ENCODE data around the gene KLF1.
A peak's percentile ranks its signal among the peaks of the same experiment; 100 is the strongest.

The KLF1 gene

DNA sequence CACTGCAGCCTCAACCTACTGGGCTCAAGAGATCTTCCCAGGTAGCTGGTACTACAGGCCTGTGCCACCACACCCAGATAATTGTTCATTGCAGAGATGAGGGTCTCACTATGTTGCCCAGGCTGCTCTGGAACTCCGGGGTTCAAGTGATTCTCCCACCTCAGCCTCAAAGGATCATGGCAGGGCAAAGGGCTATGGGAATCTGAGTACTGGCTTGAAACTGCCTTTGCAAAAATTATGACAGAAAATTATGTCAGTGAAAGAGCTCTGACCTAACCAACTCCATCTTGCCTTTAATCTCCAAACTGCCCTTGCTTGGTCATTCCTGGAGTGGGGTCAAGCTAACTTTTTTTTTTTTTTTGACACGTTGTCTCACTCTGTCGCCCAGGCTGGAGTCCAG is 4.4 kb downstream of the KLF1 start:
- Histone ChIP-seq H3K27me3 (replicated peaks; ENCODE audit: control insufficient read depth, insufficient read depth, low read length) (no peaks in the 10 kb centered on the region), H3K4me3 (replicated peaks; ENCODE audit: low read depth, low read length) (no peak overlapping the region), H3K36me3 (ENCODE audit: control insufficient read depth, insufficient read depth, low read length) (peaks cover 5% of the 10 kb centered on the region)
- TF ChIP-seq, protein P1, sequence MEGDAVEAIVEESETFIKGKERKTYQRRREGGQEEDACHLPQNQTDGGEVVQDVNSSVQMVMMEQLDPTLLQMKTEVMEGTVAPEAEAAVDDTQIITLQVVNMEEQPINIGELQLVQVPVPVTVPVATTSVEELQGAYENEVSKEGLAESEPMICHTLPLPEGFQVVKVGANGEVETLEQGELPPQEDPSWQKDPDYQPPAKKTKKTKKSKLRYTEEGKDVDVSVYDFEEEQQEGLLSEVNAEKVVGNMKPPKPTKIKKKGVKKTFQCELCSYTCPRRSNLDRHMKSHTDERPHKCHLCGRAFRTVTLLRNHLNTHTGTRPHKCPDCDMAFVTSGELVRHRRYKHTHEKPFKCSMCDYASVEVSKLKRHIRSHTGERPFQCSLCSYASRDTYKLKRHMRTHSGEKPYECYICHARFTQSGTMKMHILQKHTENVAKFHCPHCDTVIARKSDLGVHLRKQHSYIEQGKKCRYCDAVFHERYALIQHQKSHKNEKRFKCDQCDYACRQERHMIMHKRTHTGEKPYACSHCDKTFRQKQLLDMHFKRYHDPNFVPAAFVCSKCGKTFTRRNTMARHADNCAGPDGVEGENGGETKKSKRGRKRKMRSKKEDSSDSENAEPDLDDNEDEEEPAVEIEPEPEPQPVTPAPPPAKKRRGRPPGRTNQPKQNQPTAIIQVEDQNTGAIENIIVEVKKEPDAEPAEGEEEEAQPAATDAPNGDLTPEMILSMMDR (IDR thresholded peaks at IDR 0.05; ENCODE audit: insufficient read depth, low read length, poor library complexity, severe bottlenecking) = no peak
- no peak for DNase-seq (ENCODE audit: extremely low read depth, insufficient read length)

DNA sequence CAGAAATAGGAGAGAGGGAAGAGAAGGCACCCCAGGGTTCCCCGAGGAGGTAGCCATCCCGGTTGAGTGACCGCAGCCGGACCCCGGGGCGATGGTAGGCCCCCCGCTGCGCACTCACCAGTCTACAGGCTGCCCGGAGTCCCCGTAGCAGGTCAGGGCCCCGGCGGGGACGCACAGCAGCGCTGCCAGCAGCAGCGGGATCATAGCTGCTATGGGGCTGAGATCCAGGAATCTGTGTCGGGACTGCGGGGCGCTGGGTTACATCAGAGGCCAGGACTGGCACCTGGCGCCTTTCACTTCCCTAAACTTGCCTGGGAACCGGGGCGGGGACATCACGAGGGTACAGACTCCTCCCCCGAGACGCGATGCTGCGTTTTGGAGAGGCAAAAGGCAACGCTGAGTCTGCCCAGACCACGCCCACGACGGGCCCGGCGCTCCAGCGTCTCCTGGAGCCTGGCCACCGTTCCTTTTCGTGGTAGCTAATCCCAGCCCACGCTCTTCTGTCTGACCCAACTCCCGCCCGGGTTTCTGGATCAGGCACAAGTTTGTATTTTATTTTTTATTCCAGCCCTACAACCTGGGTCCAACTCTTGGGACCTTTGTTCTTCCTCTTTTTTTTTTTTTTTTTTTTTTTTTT is 5.7 kb downstream of the KLF1 start, which contains the start of gene DNASE2:
Gene DNASE2, minus strand, starts transcription at position 278 of the 637 bp plus-strand sequence. Its CDS starts 74 bp downstream, at position 204.
- Histone ChIP-seq H3K27me3 (replicated peaks; ENCODE audit: control insufficient read depth, insufficient read depth, low read length) (no peaks in the 10 kb centered on the region), H3K36me3 (ENCODE audit: control insufficient read depth, insufficient read depth, low read length) (peaks cover 5% of the 10 kb centered on the region), H3K4me3 (replicated peaks; ENCODE audit: low read depth, low read length) (peak within 1 kb of the TSS; percentile 74)
- peak; percentile 94 for DNase-seq (ENCODE audit: extremely low read depth, insufficient read length)
- TF ChIP-seq, protein P1 (IDR thresholded peaks at IDR 0.05; ENCODE audit: insufficient read depth, low read length, poor library complexity, severe bottlenecking) = no peak

GRCh38 chr19:12880551-12881171 is 6.3 kb downstream of the KLF1 start:
- Histone ChIP-seq H3K4me3 (replicated peaks; ENCODE audit: low read depth, low read length) (peak overlapping the region; percentile 74), H3K27me3 (replicated peaks; ENCODE audit: control insufficient read depth, insufficient read depth, low read length) (no peaks in the 10 kb centered on the region), H3K36me3 (ENCODE audit: control insufficient read depth, insufficient read depth, low read length) (peaks cover 5% of the 10 kb centered on the region)
- TF ChIP-seq, protein P1 (IDR thresholded peaks at IDR 0.05; ENCODE audit: insufficient read depth, low read length, poor library complexity, severe bottlenecking) = no peak
- DNase-seq (ENCODE audit: extremely low read depth, insufficient read length) = no peak

DNA sequence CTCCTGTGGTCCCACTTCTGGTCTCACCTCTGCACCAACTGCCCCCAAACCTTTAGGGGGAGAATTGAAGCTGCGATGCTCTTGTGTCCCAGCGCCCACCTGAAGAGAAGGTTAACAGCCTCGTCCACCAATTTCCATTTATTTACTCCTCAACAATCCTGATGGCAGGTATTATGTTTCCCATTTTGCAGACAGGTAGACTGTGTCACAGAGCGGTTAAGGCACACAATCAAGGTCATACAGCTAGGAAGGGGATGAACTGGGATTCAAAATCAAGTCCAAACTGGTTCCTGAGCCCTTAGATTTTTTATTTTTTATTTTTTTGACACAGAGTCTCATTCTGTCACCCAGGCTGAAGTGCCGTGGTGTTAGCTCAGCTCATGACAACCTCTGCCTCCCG is 11.9 kb downstream of the KLF1 start:
- TF ChIP-seq, protein P1 (IDR thresholded peaks at IDR 0.05; ENCODE audit: insufficient read depth, low read length, poor library complexity, severe bottlenecking) = no peak
- Histone ChIP-seq H3K36me3 (ENCODE audit: control insufficient read depth, insufficient read depth, low read length) (peaks cover 5% of the 10 kb centered on the region), H3K27me3 (replicated peaks; ENCODE audit: control insufficient read depth, insufficient read depth, low read length) (no peaks in the 10 kb centered on the region), H3K4me3 (replicated peaks; ENCODE audit: low read depth, low read length) (no peak overlapping the region)
- no peak for DNase-seq (ENCODE audit: extremely low read depth, insufficient read length)

DNA sequence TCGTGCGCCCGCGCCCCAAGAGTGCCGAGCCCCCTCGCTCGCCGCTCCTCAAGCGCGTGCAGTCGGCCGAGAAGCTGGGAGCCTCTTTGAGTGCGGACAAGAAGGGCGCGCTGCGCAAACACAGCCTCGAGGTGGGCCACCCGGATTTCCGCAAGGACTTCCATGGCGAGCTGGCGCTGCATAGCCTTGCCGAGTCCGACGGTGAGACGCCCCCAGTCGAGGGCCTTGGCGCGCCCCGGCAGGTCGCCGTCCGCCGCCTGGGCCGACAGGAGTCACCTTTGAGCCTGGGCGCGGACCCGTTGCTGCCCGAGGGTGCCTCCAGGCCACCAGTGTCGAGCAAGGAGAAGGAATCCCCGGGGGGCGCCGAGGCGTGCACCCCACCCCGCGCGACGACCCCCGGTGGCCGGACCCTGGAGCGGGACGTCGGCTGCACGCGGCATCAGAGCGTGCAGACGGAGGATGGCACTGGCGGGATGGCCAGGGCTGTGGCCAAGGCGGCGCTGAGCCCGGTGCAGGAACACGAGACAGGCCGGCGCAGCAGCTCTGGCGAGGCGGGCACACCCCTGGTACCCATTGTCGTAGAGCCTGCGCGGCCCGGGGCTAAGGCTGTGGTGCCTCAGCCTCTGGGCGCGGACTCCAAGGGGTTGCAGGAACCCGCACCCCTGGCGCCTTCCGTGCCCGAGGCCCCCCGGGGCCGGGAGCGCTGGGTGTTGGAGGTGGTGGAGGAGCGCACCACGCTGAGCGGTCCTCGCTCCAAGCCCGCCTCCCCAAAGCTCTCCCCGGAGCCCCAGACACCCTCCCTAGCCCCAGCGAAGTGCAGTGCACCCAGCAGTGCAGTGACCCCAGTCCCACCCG is 12.9 kb downstream of the KLF1 start:
- TF ChIP-seq, protein P1 (IDR thresholded peaks at IDR 0.05; ENCODE audit: insufficient read depth, low read length, poor library complexity, severe bottlenecking) = no peak
- no peaks in the 10 kb centered on the region for H3K27me3 ChIP-seq (replicated peaks; ENCODE audit: control insufficient read depth, insufficient read depth, low read length)
- peaks cover 5% of the 10 kb centered on the region for H3K36me3 ChIP-seq (ENCODE audit: control insufficient read depth, insufficient read depth, low read length)
- DNase-seq (ENCODE audit: extremely low read depth, insufficient read length) = no peak
- no peak overlapping the region for H3K4me3 ChIP-seq (replicated peaks; ENCODE audit: low read depth, low read length)
